HepG2 (cell line): Measurements from ENCODE around the gene MUL1. TPM values are rescaled to one million over a fixed set of nuclear protein-coding genes. Genes with fewer than 3 reads are reported as not detected.
A peak's percentile ranks its signal among the peaks of the same experiment; 100 is the strongest.

Experiments used
- ARID2 ChIP-seq: sonication (generic); formaldehyde crosslinking; IDR thresholded peaks from 2 replicates; pipeline ENCODE4 v1.8.1; 2022; ENCODE audit warnings: mild to moderate bottlenecking, missing genetic modification reagents, borderline replicate concordance
- EP300 ChIP-seq, 3 experiments: sonication (generic) in 1 of 3; formaldehyde crosslinking in 1 of 3; IDR thresholded peaks; 2 replicates each; pipeline versions ENCODE4 v1.5.1 to v1.6.1; 2011 to 2020; ENCODE audit warnings: low read depth in 2 of 3, low read length in 2 of 3, borderline replicate concordance in 1 of 3, improper control_type of control experiment in 1 of 3, mild to moderate bottlenecking in 1 of 3, missing genetic modification reagents in 1 of 3, moderate library complexity in 1 of 3
- MXI1 ChIP-seq: IDR thresholded peaks from 3 replicates; pipeline ENCODE4 v1.6.1; 2012; ENCODE audit warnings: low read depth, low read length, inconsistent platforms, borderline replicate concordance
- NFKBIZ ChIP-seq: IDR thresholded peaks from 2 replicates; pipeline ENCODE4 v1.6.1; 2018; ENCODE audit warnings: missing genetic modification reagents, missing compliant biosample characterization
- REPIN1 ChIP-seq: sonication (generic); formaldehyde crosslinking; IDR thresholded peaks from 2 replicates; pipeline ENCODE4 v1.8.0; 2022; ENCODE audit warnings: missing genetic modification reagents, low read depth, mild to moderate bottlenecking, borderline replicate concordance
- SMAD3 ChIP-seq: sonication (generic); formaldehyde crosslinking; IDR thresholded peaks from 2 replicates; pipeline ENCODE4 v1.4.0; 2020; ENCODE audit warnings: missing genetic modification reagents
- TAF15 ChIP-seq: fragments of 200-400 bp; formaldehyde crosslinking; IDR thresholded peaks from one replicate; pipeline ENCODE4 v1.6.1; 2018; ENCODE audit warnings: mild to moderate bottlenecking, low read depth, low read length; ENCODE audit not compliant: poor library complexity, severe bottlenecking
- TEAD3 ChIP-seq: optimal IDR thresholded peaks from 2 replicates; pipeline ENCODE3; 2016; ENCODE audit warnings: borderline replicate concordance
- ZBTB21 ChIP-seq: sonication (generic); formaldehyde crosslinking; IDR thresholded peaks from 2 replicates; pipeline ENCODE4 v1.4.0; 2020; ENCODE audit warnings: missing genetic modification reagents
- ZFX ChIP-seq: sonication (generic); formaldehyde crosslinking; IDR thresholded peaks from 2 replicates; pipeline ENCODE4 v1.4.0; 2020; ENCODE audit warnings: mild to moderate bottlenecking, low read depth, missing genetic modification reagents, moderate library complexity
- ZNF530 ChIP-seq: sonication (generic); formaldehyde crosslinking; IDR thresholded peaks from 2 replicates; pipeline ENCODE4 v1.5.0; 2020; ENCODE audit warnings: low read depth, mild to moderate bottlenecking, missing genetic modification reagents
- ZNF670 ChIP-seq: sonication (generic); formaldehyde crosslinking; IDR thresholded peaks from 2 replicates; pipeline ENCODE4 v1.8.0; 2022; ENCODE audit warnings: mild to moderate bottlenecking, missing genetic modification reagents, borderline replicate concordance
- ZNF737 ChIP-seq: sonication (generic); formaldehyde crosslinking; IDR thresholded peaks from 2 replicates; pipeline ENCODE4 v1.5.0; 2020; ENCODE audit warnings: missing genetic modification reagents, mild to moderate bottlenecking, borderline replicate concordance
- ZNF749 ChIP-seq: sonication (generic); formaldehyde crosslinking; IDR thresholded peaks from 2 replicates; pipeline ENCODE4 v1.8.0; 2022; ENCODE audit warnings: mild to moderate bottlenecking, missing genetic modification reagents, moderate library complexity, borderline replicate concordance
- polyA plus RNA-seq, 8 experiments: library from polyadenylated mRNA; depleted of rRNA in 3 of 8; stranded (reverse) in 7 of 8; unstranded in 1 of 8; fragments of >200 nt; fragmentation: Illumina TruSeq in 4 of 8; extraction: Trizol in 4 of 8; gene quantifications; 2 replicates each; pipeline versions ENCODE4 v1.2.1 to v1.2.3, GENCODE V29; 2011 to 2016; ENCODE audit warnings: low read depth in 4 of 8, missing spikeins in 1 of 8, mixed read lengths in 1 of 8; ENCODE audit not compliant: insufficient read depth in 1 of 8
- total RNA-seq, 5 experiments: library from RNA; depleted of rRNA; stranded (reverse); fragments of >200 nt; fragmentation: Illumina TruSeq; extraction: Trizol; gene quantifications; 2 replicates each; pipeline ENCODE4 v1.2.3, GENCODE V29; 2016; ENCODE audit warnings: low read depth in 1 of 5
- TF ChIP-seq, protein P1 (sequence below): sonication (generic); formaldehyde crosslinking; IDR thresholded peaks from 2 replicates; pipeline ENCODE4 v1.5.1; 2020; ENCODE audit warnings: mild to moderate bottlenecking, moderate library complexity, missing genetic modification reagents
- TF ChIP-seq, protein P2 (sequence below): sonication (generic); formaldehyde crosslinking; IDR thresholded peaks from 2 replicates; pipeline ENCODE4 v1.9.0; 2021; ENCODE audit warnings: missing genetic modification reagents, borderline replicate concordance
- TF ChIP-seq, protein P3 (sequence below): IDR thresholded peaks from 2 replicates; pipeline ENCODE4 v1.6.1; 2012; ENCODE audit warnings: low read depth, low read length, improper control_type of control experiment
- TF ChIP-seq, protein P4 (sequence below): sonication (generic); formaldehyde crosslinking; IDR thresholded peaks from 2 replicates; pipeline ENCODE4 v1.8.0; 2022; ENCODE audit warnings: mild to moderate bottlenecking, missing genetic modification reagents, moderate library complexity
- TF ChIP-seq, protein P5 (sequence below): sonication (generic); formaldehyde crosslinking; IDR thresholded peaks from 2 replicates; pipeline ENCODE4 v1.4.0; 2020; ENCODE audit warnings: missing genetic modification reagents

The MUL1 gene
- total and polyA plus RNA-seq, 2 of the 13 experiments (the other 11 are each of a cell fraction or from before 2014, with no cell fraction given) = 21.5 to 26.5 TPM

DNA sequence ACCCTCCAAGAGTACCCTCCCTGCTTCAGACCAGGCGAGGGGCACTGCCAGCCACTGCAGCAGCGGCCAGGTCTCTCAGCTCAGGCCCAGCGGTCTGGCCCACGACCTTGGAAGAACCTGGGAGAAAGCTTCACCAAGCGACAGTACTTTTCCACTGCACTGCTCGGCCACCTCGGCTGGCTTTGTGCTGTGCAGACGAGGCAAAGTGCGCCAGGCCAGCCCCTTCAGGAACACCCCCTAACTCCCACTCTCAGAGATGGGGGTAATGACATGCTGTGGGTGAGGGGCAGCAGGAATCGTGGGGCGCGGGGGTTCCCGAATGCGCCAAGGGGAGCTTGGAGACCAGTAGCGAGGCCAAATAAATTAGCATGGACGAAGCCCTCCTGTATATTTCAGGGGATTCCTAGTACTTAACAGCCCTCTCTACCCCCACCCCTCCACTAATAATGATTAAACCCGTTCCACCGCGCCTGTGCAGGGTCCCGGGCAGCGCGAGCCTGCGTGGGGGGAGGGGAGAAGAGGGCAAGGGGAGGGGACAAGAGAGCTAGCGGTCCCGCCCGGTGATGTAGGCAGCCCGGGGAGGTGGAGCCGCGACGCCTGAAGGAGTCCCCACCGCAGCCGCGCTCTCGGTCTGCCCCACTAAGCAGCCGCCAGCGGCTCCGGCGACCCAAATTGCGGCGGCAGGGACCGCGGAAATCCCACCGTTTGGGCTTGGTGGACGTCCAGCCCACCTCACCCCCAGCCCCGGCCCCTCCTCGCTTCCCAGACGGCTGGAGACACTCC is 44.2 kb upstream of the MUL1 start, which contains the start of gene FAM43B (continued):
- TF ChIP-seq, protein P1, sequence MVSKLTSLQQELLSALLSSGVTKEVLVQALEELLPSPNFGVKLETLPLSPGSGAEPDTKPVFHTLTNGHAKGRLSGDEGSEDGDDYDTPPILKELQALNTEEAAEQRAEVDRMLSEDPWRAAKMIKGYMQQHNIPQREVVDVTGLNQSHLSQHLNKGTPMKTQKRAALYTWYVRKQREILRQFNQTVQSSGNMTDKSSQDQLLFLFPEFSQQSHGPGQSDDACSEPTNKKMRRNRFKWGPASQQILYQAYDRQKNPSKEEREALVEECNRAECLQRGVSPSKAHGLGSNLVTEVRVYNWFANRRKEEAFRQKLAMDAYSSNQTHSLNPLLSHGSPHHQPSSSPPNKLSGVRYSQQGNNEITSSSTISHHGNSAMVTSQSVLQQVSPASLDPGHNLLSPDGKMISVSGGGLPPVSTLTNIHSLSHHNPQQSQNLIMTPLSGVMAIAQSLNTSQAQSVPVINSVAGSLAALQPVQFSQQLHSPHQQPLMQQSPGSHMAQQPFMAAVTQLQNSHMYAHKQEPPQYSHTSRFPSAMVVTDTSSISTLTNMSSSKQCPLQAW (CRISPR knock-in tag) = peak; percentile 61; the same call in 1 of the 2 replicates
- peak; percentile 74; the same call in 1 of the 2 replicates for TF ChIP-seq REPIN1
- TF ChIP-seq ZNF670 = no peak
- no peak for TF ChIP-seq TEAD3 (CRISPR knock-in tag)
- TF ChIP-seq MXI1 = peak; percentile 22; the same call in 1 of the 3 replicates
- TF ChIP-seq, protein P2, sequence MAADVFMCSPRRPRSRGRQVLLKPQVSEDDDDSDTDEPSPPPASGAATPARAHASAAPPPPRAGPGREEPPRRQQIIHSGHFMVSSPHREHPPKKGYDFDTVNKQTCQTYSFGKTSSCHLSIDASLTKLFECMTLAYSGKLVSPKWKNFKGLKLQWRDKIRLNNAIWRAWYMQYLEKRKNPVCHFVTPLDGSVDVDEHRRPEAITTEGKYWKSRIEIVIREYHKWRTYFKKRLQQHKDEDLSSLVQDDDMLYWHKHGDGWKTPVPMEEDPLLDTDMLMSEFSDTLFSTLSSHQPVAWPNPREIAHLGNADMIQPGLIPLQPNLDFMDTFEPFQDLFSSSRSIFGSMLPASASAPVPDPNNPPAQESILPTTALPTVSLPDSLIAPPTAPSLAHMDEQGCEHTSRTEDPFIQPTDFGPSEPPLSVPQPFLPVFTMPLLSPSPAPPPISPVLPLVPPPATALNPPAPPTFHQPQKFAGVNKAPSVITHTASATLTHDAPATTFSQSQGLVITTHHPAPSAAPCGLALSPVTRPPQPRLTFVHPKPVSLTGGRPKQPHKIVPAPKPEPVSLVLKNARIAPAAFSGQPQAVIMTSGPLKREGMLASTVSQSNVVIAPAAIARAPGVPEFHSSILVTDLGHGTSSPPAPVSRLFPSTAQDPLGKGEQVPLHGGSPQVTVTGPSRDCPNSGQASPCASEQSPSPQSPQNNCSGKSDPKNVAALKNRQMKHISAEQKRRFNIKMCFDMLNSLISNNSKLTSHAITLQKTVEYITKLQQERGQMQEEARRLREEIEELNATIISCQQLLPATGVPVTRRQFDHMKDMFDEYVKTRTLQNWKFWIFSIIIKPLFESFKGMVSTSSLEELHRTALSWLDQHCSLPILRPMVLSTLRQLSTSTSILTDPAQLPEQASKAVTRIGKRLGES (CRISPR knock-in tag) = 0 out of 2 replicates have a peak, but pooled peaks have one; percentile 36
- no peak for TF ChIP-seq ZNF737 (CRISPR knock-in tag)
- TF ChIP-seq, protein P3, sequence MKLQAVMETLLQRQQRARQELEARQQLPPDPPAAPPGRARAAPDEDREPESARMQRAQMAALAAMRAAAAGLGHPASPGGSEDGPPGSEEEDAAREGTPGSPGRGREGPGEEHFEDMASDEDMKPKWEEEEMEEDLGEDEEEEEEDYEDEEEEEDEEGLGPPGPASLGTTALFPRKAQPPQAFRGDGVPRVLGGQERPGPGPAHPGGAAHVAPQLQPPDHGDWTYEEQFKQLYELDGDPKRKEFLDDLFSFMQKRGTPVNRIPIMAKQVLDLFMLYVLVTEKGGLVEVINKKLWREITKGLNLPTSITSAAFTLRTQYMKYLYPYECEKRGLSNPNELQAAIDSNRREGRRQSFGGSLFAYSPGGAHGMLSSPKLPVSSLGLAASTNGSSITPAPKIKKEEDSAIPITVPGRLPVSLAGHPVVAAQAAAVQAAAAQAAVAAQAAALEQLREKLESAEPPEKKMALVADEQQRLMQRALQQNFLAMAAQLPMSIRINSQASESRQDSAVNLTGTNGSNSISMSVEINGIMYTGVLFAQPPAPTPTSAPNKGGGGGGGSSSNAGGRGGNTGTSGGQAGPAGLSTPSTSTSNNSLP = no peak
- TF ChIP-seq, protein P4, sequence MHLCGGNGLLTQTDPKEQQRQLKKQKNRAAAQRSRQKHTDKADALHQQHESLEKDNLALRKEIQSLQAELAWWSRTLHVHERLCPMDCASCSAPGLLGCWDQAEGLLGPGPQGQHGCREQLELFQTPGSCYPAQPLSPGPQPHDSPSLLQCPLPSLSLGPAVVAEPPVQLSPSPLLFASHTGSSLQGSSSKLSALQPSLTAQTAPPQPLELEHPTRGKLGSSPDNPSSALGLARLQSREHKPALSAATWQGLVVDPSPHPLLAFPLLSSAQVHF (CRISPR knock-in tag) = no peak
- peak; percentile 62; the same call in 1 of the 2 replicates for TF ChIP-seq ZNF749 (CRISPR knock-in tag)
- TF ChIP-seq ARID2 (CRISPR knock-in tag) = peak; percentile 84; the same call in 1 of the 2 replicates
- peak; percentile 8 for TF ChIP-seq TAF15
- TF ChIP-seq SMAD3 (CRISPR knock-in tag) = no peak; the same call in 1 of the 2 replicates
- no peak for TF ChIP-seq NFKBIZ (CRISPR knock-in tag)
- TF ChIP-seq EP300 (IDR thresholded peaks at IDR 0.05; ENCODE audit: low read depth in 2 of 2, low read length in 2 of 2) = peak in 1 of 2 experiments; percentile 46; a peak in 1 of 4 replicates
- TF ChIP-seq EP300 (CRISPR knock-in tag; IDR thresholded peaks at IDR 0.05; ENCODE audit: borderline replicate concordance) = no peak
- TF ChIP-seq ZFX = peak; percentile 93
- TF ChIP-seq ZBTB21 (CRISPR knock-in tag) = no peak
- TF ChIP-seq, protein P5, sequence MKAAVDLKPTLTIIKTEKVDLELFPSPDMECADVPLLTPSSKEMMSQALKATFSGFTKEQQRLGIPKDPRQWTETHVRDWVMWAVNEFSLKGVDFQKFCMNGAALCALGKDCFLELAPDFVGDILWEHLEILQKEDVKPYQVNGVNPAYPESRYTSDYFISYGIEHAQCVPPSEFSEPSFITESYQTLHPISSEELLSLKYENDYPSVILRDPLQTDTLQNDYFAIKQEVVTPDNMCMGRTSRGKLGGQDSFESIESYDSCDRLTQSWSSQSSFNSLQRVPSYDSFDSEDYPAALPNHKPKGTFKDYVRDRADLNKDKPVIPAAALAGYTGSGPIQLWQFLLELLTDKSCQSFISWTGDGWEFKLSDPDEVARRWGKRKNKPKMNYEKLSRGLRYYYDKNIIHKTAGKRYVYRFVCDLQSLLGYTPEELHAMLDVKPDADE (CRISPR knock-in tag) = no peak
- no peak for TF ChIP-seq ZNF530
